Fibroblast of lung (primary cell): ENCODE results near the gene TTC32. TPM values are rescaled to one million over a fixed set of nuclear protein-coding genes. Genes with fewer than 3 reads are reported as not detected.

ENCODE experiments used
- DNase-seq, 2 donors: peaks; one replicate each; pipeline versions ENCODE4 v3.0.0 to v3.0.0-alpha.2; 2010; ENCODE audit warnings: low read depth in 2 of 2
- H2AFZ ChIP-seq: 2 replicates; pipeline ENCODE4 v1.5.1; 2012; ENCODE audit warnings: low read length, control low read depth, inconsistent platforms
- H3K27ac ChIP-seq: 2 replicates; pipeline ENCODE4 v1.5.1; 2011; ENCODE audit warnings: low read length, control low read depth; ENCODE audit not compliant: insufficient read depth
- H3K27me3 ChIP-seq: 2 replicates; pipeline ENCODE4 v1.5.1; 2011; ENCODE audit warnings: mild to moderate bottlenecking, low read length; ENCODE audit not compliant: control insufficient read depth, insufficient read depth
- H3K36me3 ChIP-seq: 2 replicates; pipeline ENCODE4 v1.5.1; 2011; ENCODE audit warnings: low read length; ENCODE audit not compliant: control insufficient read depth, insufficient read depth
- H3K4me1 ChIP-seq: 2 replicates; pipeline ENCODE4 v1.5.1; 2011; ENCODE audit warnings: low read length; ENCODE audit not compliant: control insufficient read depth, insufficient read depth; ENCODE audit errors: extremely low read depth
- H3K4me2 ChIP-seq: 2 replicates; pipeline ENCODE4 v1.5.1; 2011; ENCODE audit warnings: low read length, control low read depth; ENCODE audit not compliant: insufficient read depth; ENCODE audit errors: extremely low read depth
- H3K4me3 ChIP-seq, 4 experiments: fragments of 200-600 bp in 1 of 4; sonication (generic) in 1 of 4; replicated peaks in 1 of 4; 2 replicates each; pipeline ENCODE4 v1.5.1; 2011 to 2016; ENCODE audit warnings: low read length in 4 of 4, low read depth in 3 of 4, mild to moderate bottlenecking in 3 of 4, control low read depth in 2 of 4, inconsistent platforms in 1 of 4, mixed read lengths in 1 of 4; ENCODE audit not compliant: insufficient read depth in 1 of 4; ENCODE audit errors: control extremely low read depth in 1 of 4
- H3K79me2 ChIP-seq: 2 replicates; pipeline ENCODE4 v1.5.1; 2012; ENCODE audit warnings: mild to moderate bottlenecking, low read length, inconsistent platforms; ENCODE audit not compliant: control insufficient read depth, insufficient read depth
- H3K9ac ChIP-seq: 2 replicates; pipeline ENCODE4 v1.5.1; 2011; ENCODE audit warnings: mild to moderate bottlenecking, low read length, control low read depth; ENCODE audit not compliant: insufficient read depth
- H3K9me3 ChIP-seq: 2 replicates; pipeline ENCODE4 v1.5.1; 2012; ENCODE audit warnings: low read depth, low read length; ENCODE audit not compliant: control insufficient read depth, insufficient read depth
- H4K20me1 ChIP-seq: 2 replicates; pipeline ENCODE4 v1.5.1; 2011; ENCODE audit warnings: low read length; ENCODE audit not compliant: control insufficient read depth, insufficient read depth; ENCODE audit errors: extremely low read depth
- EZH2 ChIP-seq: IDR thresholded peaks from 2 replicates; pipeline ENCODE4 v1.5.1; 2012; ENCODE audit warnings: low read length, control low read depth, mild to moderate bottlenecking; ENCODE audit errors: missing control alignments
- polyA plus RNA-seq, 2 donors: library from polyadenylated mRNA; depleted of rRNA in 1 of 2; stranded (reverse) in 1 of 2; unstranded in 1 of 2; fragments of >200 nt; gene quantifications; 2 replicates each; pipeline ENCODE4 v1.2.1, GENCODE V29; 2011 to 2012; ENCODE audit warnings: missing spikeins in 1 of 2
- total RNA-seq: library from RNA; depleted of rRNA; stranded (reverse); fragments of >200 nt; gene quantifications from 2 replicates; pipeline ENCODE4 v1.2.1, GENCODE V29; 2014
- TF ChIP-seq, protein P1 (sequence below), 2 donors: IDR thresholded peaks in 1 of 2; conservative IDR thresholded peaks in 1 of 2; 1 replicate in 1 of 2; 2 replicates in 1 of 2; pipeline ENCODE4 v1.5.1; 2011 to 2012; ENCODE audit warnings: low read length in 2 of 2, control low read depth in 1 of 2, inconsistent platforms in 1 of 2, low read depth in 1 of 2, mild to moderate bottlenecking in 1 of 2

The TTC32 gene
- total and polyA plus RNA-seq, 2 donors (not counting 1 experiment from before 2014, with no cell fraction given) = 4.7 to 5.8 TPM

DNA sequence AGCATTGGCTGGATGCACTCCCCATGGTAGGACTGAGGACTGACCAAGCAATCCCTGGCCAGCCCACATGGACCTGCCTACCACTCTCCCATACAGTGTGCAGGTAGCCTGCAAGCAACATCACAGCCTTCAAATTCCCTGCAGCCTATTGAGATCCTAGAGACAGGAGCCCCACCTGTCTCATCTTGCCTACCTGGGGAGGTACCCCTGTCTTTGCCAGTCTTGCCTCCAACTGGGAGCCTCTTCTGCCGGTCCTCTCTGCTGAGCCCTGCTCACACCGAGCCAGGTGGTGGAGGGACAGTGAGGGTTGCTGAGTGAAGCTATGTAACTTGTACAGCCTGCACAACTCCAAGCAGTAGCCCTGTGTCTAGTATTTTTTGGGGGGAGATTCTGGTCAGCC lies 29.9 kb downstream of the TTC32 start:
- no peak for DNase-seq

DNA sequence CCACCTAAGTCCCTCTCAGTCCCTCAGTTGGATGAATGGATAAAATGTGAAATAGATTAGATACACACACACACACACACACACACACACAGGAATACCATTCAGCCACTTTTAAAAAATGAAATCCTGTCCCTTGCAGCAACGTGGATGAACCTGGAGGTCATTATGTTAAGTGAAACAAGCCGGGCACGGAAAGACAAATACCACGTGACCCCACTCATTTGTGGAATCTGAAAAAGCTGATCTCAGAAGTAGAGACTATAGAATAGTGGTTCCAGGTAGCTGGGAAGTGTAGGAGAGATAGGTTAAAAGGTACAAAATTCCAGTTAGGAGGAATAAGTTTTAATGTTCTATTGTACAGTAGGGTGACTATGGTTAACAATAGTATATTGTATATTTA lies 31.0 kb downstream of the TTC32 start:
- H3K27me3 ChIP-seq = peaks cover 9% of the 10 kb centered on the region
- DNase-seq = no peak
- TF ChIP-seq, protein P1, sequence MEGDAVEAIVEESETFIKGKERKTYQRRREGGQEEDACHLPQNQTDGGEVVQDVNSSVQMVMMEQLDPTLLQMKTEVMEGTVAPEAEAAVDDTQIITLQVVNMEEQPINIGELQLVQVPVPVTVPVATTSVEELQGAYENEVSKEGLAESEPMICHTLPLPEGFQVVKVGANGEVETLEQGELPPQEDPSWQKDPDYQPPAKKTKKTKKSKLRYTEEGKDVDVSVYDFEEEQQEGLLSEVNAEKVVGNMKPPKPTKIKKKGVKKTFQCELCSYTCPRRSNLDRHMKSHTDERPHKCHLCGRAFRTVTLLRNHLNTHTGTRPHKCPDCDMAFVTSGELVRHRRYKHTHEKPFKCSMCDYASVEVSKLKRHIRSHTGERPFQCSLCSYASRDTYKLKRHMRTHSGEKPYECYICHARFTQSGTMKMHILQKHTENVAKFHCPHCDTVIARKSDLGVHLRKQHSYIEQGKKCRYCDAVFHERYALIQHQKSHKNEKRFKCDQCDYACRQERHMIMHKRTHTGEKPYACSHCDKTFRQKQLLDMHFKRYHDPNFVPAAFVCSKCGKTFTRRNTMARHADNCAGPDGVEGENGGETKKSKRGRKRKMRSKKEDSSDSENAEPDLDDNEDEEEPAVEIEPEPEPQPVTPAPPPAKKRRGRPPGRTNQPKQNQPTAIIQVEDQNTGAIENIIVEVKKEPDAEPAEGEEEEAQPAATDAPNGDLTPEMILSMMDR (conservative IDR thresholded peaks at IDR 0.05 in 1 of 2, IDR thresholded peaks at IDR 0.05 in 1 of 2; ENCODE audit: low read depth in 1 of 2, low read length in 2 of 2) = no peak
- TF ChIP-seq EZH2 = no peak

More for the DNA sequence above, 29.9 kb downstream of the TTC32 start:
- Histone ChIP-seq H4K20me1 (no peaks in the 10 kb centered on the region), H3K27me3 (peaks cover 9% of the 10 kb centered on the region), H3K4me1 (no peaks in the 10 kb centered on the region), H3K4me2 (no peak overlapping the region), H3K79me2 (no peaks in the 10 kb centered on the region), H3K9ac (no peak overlapping the region), H3K27ac (no peak overlapping the region), H3K4me3 (no peak overlapping the region), H2AFZ (no peak overlapping the region), H3K36me3 (no peaks in the 10 kb centered on the region), H3K9me3 (no peaks in the 10 kb centered on the region)
- no peak for TF ChIP-seq EZH2

DNA sequence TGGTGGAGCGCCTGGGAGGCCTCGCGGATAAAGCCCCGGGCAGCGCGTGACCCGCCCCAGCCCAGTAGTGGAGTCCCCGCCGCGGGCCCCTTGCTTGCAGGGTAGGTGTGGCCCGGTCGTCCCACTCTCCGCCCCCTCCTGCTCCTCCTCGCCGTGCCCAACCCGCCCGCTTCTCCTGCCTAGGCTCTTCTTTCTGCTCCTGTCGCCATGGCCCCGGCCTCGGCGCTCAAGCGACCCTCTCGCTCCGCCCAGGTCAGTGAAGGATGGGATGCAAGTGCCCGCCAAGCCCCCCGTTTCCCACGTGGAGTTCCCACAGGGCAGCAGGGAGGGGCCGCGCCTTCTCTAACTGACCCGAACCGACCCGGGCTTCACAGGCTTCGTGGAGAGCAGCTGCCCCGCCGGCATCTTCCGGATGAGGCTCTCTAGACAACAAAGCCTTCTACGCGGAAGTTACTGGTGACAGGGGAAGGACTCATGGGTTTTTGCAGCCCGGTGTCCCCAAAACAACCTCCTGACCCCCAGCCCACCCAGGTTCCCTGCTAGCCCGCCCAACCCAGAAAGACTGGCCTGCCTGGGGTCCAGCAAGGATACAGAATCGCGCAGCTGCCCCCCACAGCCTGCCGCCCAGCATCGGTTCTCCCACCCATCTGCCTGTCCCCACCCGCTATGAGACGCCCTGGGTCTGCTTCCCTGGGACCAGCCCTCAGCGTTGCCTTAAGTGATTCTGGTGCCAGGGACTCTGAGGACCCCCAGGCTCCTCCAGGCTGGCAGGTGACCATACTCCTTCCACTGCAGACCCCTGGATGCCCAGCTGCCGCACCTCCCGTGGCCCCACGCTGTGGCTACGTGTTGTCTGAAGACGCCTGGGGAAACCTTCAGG lies 32.8 kb downstream of the TTC32 start:
- no peaks in the 10 kb centered on the region for H4K20me1 ChIP-seq
- no peaks in the 10 kb centered on the region for H3K79me2 ChIP-seq
- H3K4me1 ChIP-seq = no peaks in the 10 kb centered on the region
- H3K27ac ChIP-seq = no peak overlapping the region
- H3K27me3 ChIP-seq = peaks cover 7% of the 10 kb centered on the region
- H3K36me3 ChIP-seq = no peaks in the 10 kb centered on the region
- H2AFZ ChIP-seq = peak overlapping the region; percentile 67
- DNase-seq = peak; percentile 10 to 29
- peak overlapping the region; percentile 43 for H3K9ac ChIP-seq
- H3K4me2 ChIP-seq = peak overlapping the region; percentile 54
- H3K9me3 ChIP-seq = no peaks in the 10 kb centered on the region
- TF ChIP-seq EZH2 = no peak
- TF ChIP-seq, protein P1 (conservative IDR thresholded peaks at IDR 0.05 in 1 of 2, IDR thresholded peaks at IDR 0.05 in 1 of 2; ENCODE audit: low read depth in 1 of 2, low read length in 2 of 2) = no peak
- H3K4me3 ChIP-seq = peak overlapping the region; percentile 34 to 55 (median 43)

More for the DNA sequence above, 31.0 kb downstream of the TTC32 start:
- Histone ChIP-seq H3K9ac (no peak overlapping the region), H2AFZ (no peak overlapping the region), H3K4me3 (no peak overlapping the region), H3K79me2 (no peaks in the 10 kb centered on the region), H4K20me1 (no peaks in the 10 kb centered on the region), H3K36me3 (no peaks in the 10 kb centered on the region), H3K27ac (no peak overlapping the region), H3K9me3 (no peaks in the 10 kb centered on the region), H3K4me2 (no peak overlapping the region), H3K4me1 (no peaks in the 10 kb centered on the region)
